ENCODE measurements around the gene LZTS2. TPM values are rescaled to one million over a fixed set of nuclear protein-coding genes. Genes with fewer than 3 reads are reported as not detected.

Gene LZTS2
- total RNA-seq, result 43.4 and 87.9 TPM in 2 replicates

GRCh38 chr10:100999742-101000126 is at the start of gene LZTS2:
LZTS2 (plus strand) TSS chr10:100999808; CDS start chr10:101002539, 2,731 bp downstream.

GRCh38 chr10:100969187-100970075 is 30.2 kb upstream of the LZTS2 start, which contains the start of gene SEMA4G:
SEMA4G (plus strand) TSS chr10:100969504; CDS start chr10:100972913, 3,409 bp downstream.

GRCh38 chr10:100986952-100987684 is 12.5 kb upstream of the LZTS2 start, which contains the start of the genes MRPL43 and TWNK:
MRPL43 (minus strand) TSS chr10:100987497; CDS start chr10:100987443, 54 bp downstream.
TWNK (plus strand) TSS chr10:100987543; CDS start chr10:100988211, 668 bp downstream.

GRCh38 chr10:101031128-101031795 is 31.7 kb downstream of the LZTS2 start, which contains the start of the genes PDZD7 and SFXN3:
PDZD7 (minus strand) TSS chr10:101031129; CDS start chr10:101030219, 910 bp downstream.
SFXN3 (plus strand) TSS chr10:101031234; CDS start chr10:101034695, 3,461 bp downstream.

Other genes with a start within 250 kb of the LZTS2 start
- gene SLF2, start 86.8 kb upstream of the LZTS2 start, total RNA-seq, result 20.6 and 22.8 TPM in 2 replicates
- 0.43 and 0.92 TPM in 2 replicates for gene SEMA4G, start 30.3 kb upstream of the LZTS2 start, total RNA-seq
- gene MRPL43, start 12.3 kb upstream of the LZTS2 start, total RNA-seq, result 50.1 and 50.5 TPM in 2 replicates
- 4.0 and 4.1 TPM in 2 replicates for gene TWNK, start 12.3 kb upstream of the LZTS2 start, total RNA-seq
- gene PDZD7, start 31.3 kb downstream of the LZTS2 start, total RNA-seq, result 0.28 and 1.1 TPM in 2 replicates
- gene SFXN3, start 31.4 kb downstream of the LZTS2 start, total RNA-seq, result 39.5 and 39.8 TPM in 2 replicates
- 18.2 and 30.3 TPM in 2 replicates for gene KAZALD1, start 62.2 kb downstream of the LZTS2 start, total RNA-seq
- not detected in 2 replicates for gene TLX1, start 131.5 kb downstream of the LZTS2 start, total RNA-seq
- gene LBX1, start 229.7 kb downstream of the LZTS2 start, total RNA-seq, result not detected in 2 replicates

Data from smooth muscle cell of bladder (primary cell).